SK-N-MC (cell line): Measurements from ENCODE around the gene VHLL.
"Not testable (repeated sequence)": the region's sequence is repeated elsewhere in the genome, so short reads cannot be mapped to it uniquely, and the experiment has no call there.

Source experiments
- DNase-seq: peaks from one replicate; pipeline ENCODE4 v3.0.0-alpha.2; 2011; ENCODE audit warnings: low read depth, low spot score
- H3K27ac ChIP-seq: fragments of 200-600 bp; sonication (generic); 2 replicates; pipeline ENCODE4 v1.5.1; 2016; ENCODE audit warnings: mixed run types
- H3K36me3 ChIP-seq: fragments of 200-600 bp; sonication (generic); 2 replicates; pipeline ENCODE4 v1.6.1; 2017; ENCODE audit warnings: antibody characterized with exemption, low read length, mixed read lengths; ENCODE audit not compliant: insufficient read depth
- H3K4me3 ChIP-seq: fragments of 200-600 bp; sonication (generic); 2 replicates; pipeline ENCODE4 v1.5.1; 2016
- H3K9ac ChIP-seq: fragments of 200-600 bp; sonication (generic); 2 replicates; pipeline ENCODE4 v1.8.0; 2017; ENCODE audit warnings: mixed run types, mixed read lengths; ENCODE audit not compliant: insufficient read length
- H3K9me3 ChIP-seq: fragments of 200-600 bp; sonication (generic); 2 replicates; pipeline ENCODE4 v1.6.1; 2017; ENCODE audit warnings: low read depth, mild to moderate bottlenecking, antibody characterized with exemption, low read length, moderate library complexity, mixed read lengths
- EZH2 ChIP-seq: fragments of 200-600 bp; sonication (generic); IDR thresholded peaks from one replicate; pipeline ENCODE4 v1.6.1; 2017; ENCODE audit warnings: antibody characterized with exemption
- FOXP2 ChIP-seq: optimal IDR thresholded peaks from 2 replicates; pipeline ENCODE3; 2011; ENCODE audit warnings: mild to moderate bottlenecking, moderate library complexity; ENCODE audit not compliant: insufficient read depth; ENCODE audit errors: extremely low read length, control extremely low read depth
- POLR2AphosphoS5 ChIP-seq: IDR thresholded peaks from 2 replicates; pipeline ENCODE4 v1.6.1; 2012; ENCODE audit warnings: mild to moderate bottlenecking, low read depth, low read length, borderline replicate concordance

VHLL gene

GRCh38 chr1:156337052-156337887 is 38.2 kb upstream of the VHLL start:
- H3K27ac ChIP-seq = peak overlapping the region; percentile 47
- no peak for DNase-seq
- peak overlapping the region; percentile 91 for H3K9ac ChIP-seq
- peaks cover 48% of the 10 kb centered on the region for H3K36me3 ChIP-seq
- no peaks in the 10 kb centered on the region for H3K9me3 ChIP-seq
- peak overlapping the region; percentile 90 for H3K4me3 ChIP-seq
- no peak for TF ChIP-seq FOXP2
- no peak for TF ChIP-seq POLR2AphosphoS5
- TF ChIP-seq EZH2 = no peak

DNA sequence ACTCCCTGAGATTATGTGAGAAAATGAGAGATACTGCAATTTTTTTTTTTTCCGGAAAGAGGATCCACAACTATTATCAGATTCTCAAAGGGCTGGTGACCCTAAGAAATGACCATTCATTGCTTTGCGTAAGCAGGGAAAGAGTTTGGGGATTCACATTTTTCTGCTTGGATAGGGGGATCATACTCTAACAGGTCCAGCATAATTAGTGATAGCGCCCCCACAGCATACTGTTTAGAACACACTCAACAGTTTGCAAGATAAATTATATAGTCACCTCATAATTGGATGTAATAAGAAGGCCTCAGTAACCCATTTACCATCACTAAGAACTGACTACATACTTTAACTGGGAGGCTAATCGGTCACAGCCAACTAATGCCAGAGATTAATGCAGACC is 37.1 kb upstream of the VHLL start:
- Histone ChIP-seq H3K36me3 (peaks cover 54% of the 10 kb centered on the region), H3K9ac (peak overlapping the region; percentile 91), H3K27ac (peak overlapping the region; percentile 1; the same call in 1 of the 2 replicates), H3K9me3 (no peaks in the 10 kb centered on the region), H3K4me3 (peak overlapping the region; percentile 90)
- no peak for DNase-seq
- no peak for TF ChIP-seq POLR2AphosphoS5
- no peak for TF ChIP-seq EZH2
- TF ChIP-seq FOXP2 = no peak

DNA sequence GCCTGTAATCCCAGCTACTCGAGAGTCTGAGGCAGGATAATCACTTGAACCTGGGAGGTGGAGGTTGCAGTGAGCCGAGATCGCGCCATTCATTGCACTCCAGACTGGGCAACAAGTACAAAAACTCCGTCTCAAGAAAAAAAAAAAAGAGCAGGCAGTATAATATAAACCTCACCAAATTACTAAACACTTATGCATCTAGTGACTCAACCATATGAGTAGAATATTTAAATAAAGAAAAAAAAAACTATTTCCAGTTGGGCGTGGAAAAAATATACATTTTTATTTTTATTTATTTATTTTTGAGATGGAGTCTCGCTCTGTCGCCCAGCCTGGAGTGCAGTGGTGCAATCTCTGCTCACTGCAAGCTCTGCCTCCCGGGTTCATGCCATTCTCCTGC is 24.1 kb upstream of the VHLL start:
- DNase-seq, H3K9ac ChIP-seq, H3K4me3 ChIP-seq, H3K9me3 ChIP-seq, H3K27ac ChIP-seq: not testable (repeated sequence)
- H3K36me3 ChIP-seq = peaks cover 75% of the 10 kb centered on the region

GRCh38 chr1:156320560-156320959 is 21.5 kb upstream of the VHLL start:
- H3K4me3 ChIP-seq = no peak overlapping the region
- no peaks in the 10 kb centered on the region for H3K9me3 ChIP-seq
- TF ChIP-seq POLR2AphosphoS5 = peak; percentile 17; the same call in 1 of the 2 replicates
- TF ChIP-seq FOXP2 = no peak
- peaks cover 89% of the 10 kb centered on the region for H3K36me3 ChIP-seq
- DNase-seq = no peak
- no peak overlapping the region for H3K27ac ChIP-seq
- no peak overlapping the region for H3K9ac ChIP-seq

- no peak overlapping the region for H3K27ac ChIP-seq
- DNase-seq = no peak
Observed at GRCh38 chr1:156319664-156320063, 20.6 kb upstream of the VHLL start.

GRCh38 chr1:156316909-156317308 is 17.8 kb upstream of the VHLL start:
- no peaks in the 10 kb centered on the region for H3K9me3 ChIP-seq
- no peak overlapping the region for H3K4me3 ChIP-seq
- no peak overlapping the region for H3K9ac ChIP-seq
- no peak for DNase-seq
- peaks cover 99% of the 10 kb centered on the region for H3K36me3 ChIP-seq
- TF ChIP-seq POLR2AphosphoS5 (no peak), FOXP2 (no peak), EZH2 (no peak)
- no peak overlapping the region for H3K27ac ChIP-seq

More at GRCh38 chr1:156319664-156320063, 20.6 kb upstream of the VHLL start:
- Histone ChIP-seq H3K9me3 (no peaks in the 10 kb centered on the region), H3K36me3 (peaks cover 89% of the 10 kb centered on the region), H3K4me3 (no peak overlapping the region), H3K9ac (no peak overlapping the region)
- TF ChIP-seq FOXP2 (no peak), POLR2AphosphoS5 (no peak), EZH2 (no peak)

- Histone ChIP-seq H3K9ac (no peak overlapping the region), H3K9me3 (no peaks in the 10 kb centered on the region), H3K27ac (no peak overlapping the region), H3K36me3 (peaks cover 89% of the 10 kb centered on the region), H3K4me3 (no peak overlapping the region)
- TF ChIP-seq EZH2 = no peak
- no peak for DNase-seq
Observed at GRCh38 chr1:156310962-156311361, 11.9 kb upstream of the VHLL start.

GRCh38 chr1:156308078-156308477 is 9.0 kb upstream of the VHLL start:
- H3K9ac ChIP-seq = no peak overlapping the region
- H3K4me3 ChIP-seq = no peak overlapping the region
- H3K27ac ChIP-seq = no peak overlapping the region
- H3K9me3 ChIP-seq = no peaks in the 10 kb centered on the region
- H3K36me3 ChIP-seq = peaks cover 70% of the 10 kb centered on the region
- no peak for DNase-seq
- no peak for TF ChIP-seq FOXP2
- TF ChIP-seq POLR2AphosphoS5 = no peak
- no peak for TF ChIP-seq EZH2

DNA sequence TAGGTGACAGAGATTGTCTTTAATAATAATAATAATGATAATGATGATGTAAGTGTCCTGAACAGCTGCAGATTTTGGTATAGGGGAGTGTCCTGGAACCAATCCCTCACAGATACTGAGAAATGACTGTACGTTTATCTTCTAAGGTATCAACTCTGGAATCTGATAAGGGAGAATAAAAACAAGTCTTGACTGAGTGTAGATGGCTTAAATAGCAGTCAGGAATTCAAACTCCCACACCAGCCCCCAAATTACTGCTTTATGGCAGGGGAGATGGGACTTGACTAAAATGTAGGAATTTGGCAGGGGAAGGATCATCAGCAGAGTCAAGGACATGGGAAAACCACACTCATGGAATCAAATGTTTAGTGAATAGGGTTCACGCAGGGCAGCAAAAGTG is 6.1 kb upstream of the VHLL start:
- Histone ChIP-seq H3K36me3 (peaks cover 44% of the 10 kb centered on the region), H3K9me3 (no peaks in the 10 kb centered on the region), H3K4me3 (no peak overlapping the region), H3K27ac (no peak overlapping the region), H3K9ac (no peak overlapping the region)
- no peak for DNase-seq
- no peak for TF ChIP-seq EZH2
- TF ChIP-seq FOXP2 = no peak
- no peak for TF ChIP-seq POLR2AphosphoS5
